Adrenal gland (tissue), 12 donors: Measurements from ENCODE around the gene PRKCB. TPM values are rescaled to one million over a fixed set of nuclear protein-coding genes. Genes with fewer than 3 reads are reported as not detected.

ENCODE experiments used
- DNase-seq, 7 donors: peaks; one replicate each; pipeline ENCODE4 v3.0.0-alpha.2; 2019 to 2020
- H3K27ac ChIP-seq, 5 donors: fragments of 200-600 bp; sonication (generic) in 4 of 5; 1 replicate in 3 of 5; 2 replicates in 2 of 5; pipeline versions ENCODE4 v1.5.1 to v1.8.0; 2016 to 2020; ENCODE audit warnings: mild to moderate bottlenecking in 1 of 5
- H3K27me3 ChIP-seq: fragments of 200-600 bp; 2 replicates; pipeline ENCODE4 v1.8.0; 2021
- H3K36me3 ChIP-seq, 2 donors: fragments of 200-600 bp; replicated peaks in 1 of 2; 1 replicate in 1 of 2; 2 replicates in 1 of 2; pipeline versions ENCODE4 v1.5.1 to v1.8.0; 2018 to 2022
- H3K4me1 ChIP-seq, 2 donors: fragments of 200-600 bp; replicated peaks in 1 of 2; 1 replicate in 1 of 2; 2 replicates in 1 of 2; pipeline versions ENCODE4 v1.5.1 to v1.8.0; 2018 to 2021
- H3K4me3 ChIP-seq, 4 donors: fragments of 200-600 bp; sonication (generic) in 3 of 4; one replicate each; pipeline ENCODE4 v1.5.1; 2016 to 2018
- H3K9me3 ChIP-seq, 3 donors: fragments of 200-600 bp; sonication (generic) in 1 of 3; replicated peaks in 1 of 3; 1 replicate in 2 of 3; 2 replicates in 1 of 3; pipeline versions ENCODE4 v1.5.1 to v1.8.0; 2016 to 2021
- CTCF ChIP-seq, 6 experiments: fragments of 450-650 bp in 4 of 6; fragments of 200-600 bp in 2 of 6; sonication (generic) in 1 of 6; IDR thresholded peaks; 1 replicate in 5 of 6; 2 replicates in 1 of 6; pipeline versions ENCODE4 v1.5.1 to v1.8.0; 2016 to 2021; ENCODE audit warnings: antibody characterized with exemption in 6 of 6, mild to moderate bottlenecking in 2 of 6, moderate library complexity in 1 of 6
- POLR2A ChIP-seq, 2 donors: fragments of 450-650 bp; IDR thresholded peaks; one replicate each; pipeline ENCODE4 v1.6.1; 2017; ENCODE audit warnings: antibody characterized with exemption in 2 of 2, mild to moderate bottlenecking in 2 of 2, moderate library complexity in 1 of 2
- WGBS, 4 donors: extraction: QIAGEN DNeasy Blood & Tissue Kit in 2 of 4; methylation state at CpG; one replicate each; pipeline versions ENCODE4 v1.1.5 to v1.1.7; 2013 to 2017; 5-methylcytosine and 5-hydroxymethylcytosine counted together
- intact Hi-C, 2 donors: fragments of 100-400 bp; cut with DNase I; formaldehyde crosslinking; loops; one replicate each; pipeline versions ENCODE4 v1.14.1 to v1.15.0; 2022 to 2023
- polyA plus RNA-seq, 3 donors: library from polyadenylated mRNA; stranded (reverse); fragments of 200-250 nt in 2 of 3; fragments of 350-450 nt in 1 of 3; fragmentation: Illumina TruSeq in 1 of 3; extraction: RNeasy Lipid Tissue Mini Kit (QIAGEN cat#74804) in 1 of 3; gene quantifications; one replicate each; pipeline ENCODE4 v1.2.3, GENCODE V29; 2013 to 2014
- total RNA-seq, 9 donors: library from RNA; depleted of rRNA in 4 of 9; stranded (reverse); fragments of >200 nt in 4 of 9; fragments of 120-200 nt in 1 of 9; fragmentation: NEBNext Ultra II Directional in 1 of 9; extraction: Animal tissue kit (Norgen Biotek cat#: 25700) in 1 of 9; gene quantifications; one replicate each; pipeline versions ENCODE4 v1.1.0 to v1.2.4, GENCODE V29; 2013 to 2023
- donor health status: healthy with polysubstance abuse.
- donor health status: Bipolar disorder and iron deficiency.
- donor health status: DM: yes; HTN: yes; CAD: no.
- donor health status: DM: no; HTN: no; CAD: no.
- donor health status: DM: no; HTN: no; CAD: no.
- donor health status: DM: yes; HTN: yes; CAD: no.

PRKCB gene
- total and polyA plus RNA-seq, 12 donors, result 0.54 to 8.0 (median 3.0) TPM

GRCh38 chr16:23829454-23829853 lies 6.3 kb upstream of the PRKCB start:
- Histone ChIP-seq H3K4me3 (no peak overlapping the region), H3K9me3 (peaks cover 0 to 4% (median 0%) of the 10 kb centered on the region in 3 donors), H3K4me1 (no peaks in the 10 kb centered on the region), H3K27ac (no peak overlapping the region), H3K27me3 (peaks cover under 1% of the 10 kb centered on the region), H3K36me3 (no peaks in the 10 kb centered on the region)
- no peak for TF ChIP-seq CTCF (IDR thresholded peaks at IDR 0.05)
- no peak for TF ChIP-seq POLR2A (IDR thresholded peaks at IDR 0.05)
- no peak for DNase-seq
- WGBS, 4 donors, result 69 to 85% (median 77%) methylated on average over 2 of the region's 2 CpGs
- intact Hi-C loops, result no loop called here

- no peak overlapping the region for H3K4me3 ChIP-seq
- peaks cover 0 to 4% (median 0%) of the 10 kb centered on the region in 3 donors for H3K9me3 ChIP-seq
- no peak for DNase-seq
- no peak for TF ChIP-seq CTCF (IDR thresholded peaks at IDR 0.05)
- no peak for TF ChIP-seq POLR2A (IDR thresholded peaks at IDR 0.05)
- peaks cover 4% of the 10 kb centered on the region for H3K27me3 ChIP-seq
- no peaks in the 10 kb centered on the region for H3K4me1 ChIP-seq
- WGBS, 4 donors, result 0% methylated on average over 1 of the region's 1 CpG
- no peak overlapping the region for H3K27ac ChIP-seq
- intact Hi-C loops, result no loop called here
- H3K36me3 ChIP-seq, result no peaks in the 10 kb centered on the region
These were observed 5.5 kb upstream of the PRKCB start for GRCh38 chr16:23830276-23830675.

- peaks cover 0 to 4% (median 0%) of the 10 kb centered on the region in 3 donors for H3K9me3 ChIP-seq
- no peak overlapping the region for H3K4me3 ChIP-seq
- no peaks in the 10 kb centered on the region for H3K4me1 ChIP-seq
- intact Hi-C loops, result no loop called here
- H3K36me3 ChIP-seq, result no peaks in the 10 kb centered on the region
- DNase-seq, result no peak
- peaks cover 25% of the 10 kb centered on the region for H3K27me3 ChIP-seq
- TF ChIP-seq POLR2A (IDR thresholded peaks at IDR 0.05) (no peak), CTCF (IDR thresholded peaks at IDR 0.05) (no peak)
- 71 to 80% (median 76%) methylated on average over 1 of the region's 1 CpG for WGBS, 4 donors
- H3K27ac ChIP-seq, result no peak overlapping the region
These were observed 2.9 kb upstream of the PRKCB start for GRCh38 chr16:23832882-23833281.

GRCh38 chr16:23833504-23833903 lies 2.3 kb upstream of the PRKCB start:
- Histone ChIP-seq H3K4me3 (no peak overlapping the region), H3K9me3 (peaks cover 0 to 4% (median 0%) of the 10 kb centered on the region in 3 donors), H3K27me3 (peaks cover 32% of the 10 kb centered on the region), H3K36me3 (no peaks in the 10 kb centered on the region), H3K27ac (no peak overlapping the region), H3K4me1 (no peaks in the 10 kb centered on the region)
- WGBS, 4 donors, result 72 to 87% (median 79%) methylated on average over 2 of the region's 2 CpGs
- no peak for DNase-seq
- TF ChIP-seq CTCF (IDR thresholded peaks at IDR 0.05) (no peak), POLR2A (IDR thresholded peaks at IDR 0.05) (no peak)
- intact Hi-C loops, result no loop called here
